Fibroblast of lung (primary cell): Measurements from ENCODE around the gene TMEM151B. TPM values are rescaled to one million over a fixed set of nuclear protein-coding genes. Genes with fewer than 3 reads are reported as not detected.

Source experiments
- DNase-seq, 2 donors: peaks; one replicate each; pipeline versions ENCODE4 v3.0.0 to v3.0.0-alpha.2; 2010; ENCODE audit warnings: low read depth in 2 of 2
- H2AFZ ChIP-seq: 2 replicates; pipeline ENCODE4 v1.5.1; 2012; ENCODE audit warnings: low read length, control low read depth, inconsistent platforms
- H3K27ac ChIP-seq: 2 replicates; pipeline ENCODE4 v1.5.1; 2011; ENCODE audit warnings: low read length, control low read depth; ENCODE audit not compliant: insufficient read depth
- H3K27me3 ChIP-seq: 2 replicates; pipeline ENCODE4 v1.5.1; 2011; ENCODE audit warnings: mild to moderate bottlenecking, low read length; ENCODE audit not compliant: control insufficient read depth, insufficient read depth
- H3K36me3 ChIP-seq: 2 replicates; pipeline ENCODE4 v1.5.1; 2011; ENCODE audit warnings: low read length; ENCODE audit not compliant: control insufficient read depth, insufficient read depth
- H3K4me1 ChIP-seq: 2 replicates; pipeline ENCODE4 v1.5.1; 2011; ENCODE audit warnings: low read length; ENCODE audit not compliant: control insufficient read depth, insufficient read depth; ENCODE audit errors: extremely low read depth
- H3K4me2 ChIP-seq: 2 replicates; pipeline ENCODE4 v1.5.1; 2011; ENCODE audit warnings: low read length, control low read depth; ENCODE audit not compliant: insufficient read depth; ENCODE audit errors: extremely low read depth
- H3K4me3 ChIP-seq, 4 experiments: fragments of 200-600 bp in 1 of 4; sonication (generic) in 1 of 4; replicated peaks in 1 of 4; 2 replicates each; pipeline ENCODE4 v1.5.1; 2011 to 2016; ENCODE audit warnings: low read length in 4 of 4, low read depth in 3 of 4, mild to moderate bottlenecking in 3 of 4, control low read depth in 2 of 4, inconsistent platforms in 1 of 4, mixed read lengths in 1 of 4; ENCODE audit not compliant: insufficient read depth in 1 of 4; ENCODE audit errors: control extremely low read depth in 1 of 4
- H3K79me2 ChIP-seq: 2 replicates; pipeline ENCODE4 v1.5.1; 2012; ENCODE audit warnings: mild to moderate bottlenecking, low read length, inconsistent platforms; ENCODE audit not compliant: control insufficient read depth, insufficient read depth
- H3K9ac ChIP-seq: 2 replicates; pipeline ENCODE4 v1.5.1; 2011; ENCODE audit warnings: mild to moderate bottlenecking, low read length, control low read depth; ENCODE audit not compliant: insufficient read depth
- H3K9me3 ChIP-seq: 2 replicates; pipeline ENCODE4 v1.5.1; 2012; ENCODE audit warnings: low read depth, low read length; ENCODE audit not compliant: control insufficient read depth, insufficient read depth
- H4K20me1 ChIP-seq: 2 replicates; pipeline ENCODE4 v1.5.1; 2011; ENCODE audit warnings: low read length; ENCODE audit not compliant: control insufficient read depth, insufficient read depth; ENCODE audit errors: extremely low read depth
- EZH2 ChIP-seq: IDR thresholded peaks from 2 replicates; pipeline ENCODE4 v1.5.1; 2012; ENCODE audit warnings: low read length, control low read depth, mild to moderate bottlenecking; ENCODE audit errors: missing control alignments
- polyA plus RNA-seq, 2 donors: library from polyadenylated mRNA; depleted of rRNA in 1 of 2; stranded (reverse) in 1 of 2; unstranded in 1 of 2; fragments of >200 nt; gene quantifications; 2 replicates each; pipeline ENCODE4 v1.2.1, GENCODE V29; 2011 to 2012; ENCODE audit warnings: missing spikeins in 1 of 2
- total RNA-seq: library from RNA; depleted of rRNA; stranded (reverse); fragments of >200 nt; gene quantifications from 2 replicates; pipeline ENCODE4 v1.2.1, GENCODE V29; 2014
- TF ChIP-seq, protein P1 (sequence below), 2 donors: IDR thresholded peaks in 1 of 2; conservative IDR thresholded peaks in 1 of 2; 1 replicate in 1 of 2; 2 replicates in 1 of 2; pipeline ENCODE4 v1.5.1; 2011 to 2012; ENCODE audit warnings: low read length in 2 of 2, control low read depth in 1 of 2, inconsistent platforms in 1 of 2, low read depth in 1 of 2, mild to moderate bottlenecking in 1 of 2

Gene TMEM151B
- total and polyA plus RNA-seq, 2 donors (not counting 1 experiment from before 2014, with no cell fraction given) = under 0.01 TPM; not detected in 1

DNA sequence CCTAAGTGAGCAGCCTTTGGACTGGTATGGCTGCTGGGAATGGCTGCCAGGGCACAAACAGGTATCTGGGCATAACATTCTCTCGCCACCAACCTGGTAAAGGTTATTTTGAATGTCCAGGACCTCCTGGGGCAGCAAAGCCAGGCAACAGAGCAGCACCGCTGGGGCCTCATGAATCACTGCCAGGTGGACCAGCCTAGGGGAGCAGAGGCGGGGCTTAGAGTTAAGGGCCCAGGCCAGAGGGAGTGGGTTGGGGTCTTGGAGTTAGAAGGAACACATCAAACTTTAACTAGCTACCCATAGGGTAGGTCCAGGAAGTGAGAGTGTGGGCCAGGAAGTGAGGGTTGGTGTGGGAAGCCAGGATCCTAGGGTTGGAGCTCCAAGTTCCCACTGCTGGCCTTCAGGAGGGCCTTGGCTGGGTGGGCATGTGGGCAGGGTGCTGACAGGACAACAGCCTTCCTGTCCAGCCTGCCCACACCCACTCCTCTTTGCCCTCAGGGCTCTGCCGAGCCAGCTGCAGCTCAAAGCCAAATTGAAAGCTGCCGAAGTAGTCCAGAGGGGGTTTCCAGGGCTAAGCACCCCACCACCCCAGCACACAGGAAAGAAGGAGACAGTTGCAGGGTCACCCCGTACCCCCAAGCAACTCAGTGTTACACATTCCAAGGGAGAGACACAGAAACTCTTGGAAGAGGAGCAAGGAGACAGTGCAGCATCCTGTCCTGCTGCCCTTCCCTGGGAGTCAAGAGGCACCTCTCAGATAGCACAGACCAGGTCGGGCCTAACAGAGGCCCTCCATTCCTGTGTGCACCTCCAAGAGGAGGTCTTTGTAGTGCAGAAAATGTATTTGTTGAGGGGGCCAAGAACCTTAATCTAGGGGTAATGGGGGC is 7.5 kb upstream of the TMEM151B start:
- Histone ChIP-seq H3K4me2 (peak overlapping the region; percentile 0), H3K36me3 (peaks cover 2% of the 10 kb centered on the region), H3K9ac (no peak overlapping the region), H3K9me3 (no peaks in the 10 kb centered on the region), H3K4me3 (peak overlapping the region in 2 of 4 experiments; percentile 3 to 86), H3K27me3 (peaks cover 2% of the 10 kb centered on the region), H2AFZ (no peak overlapping the region), H3K27ac (no peak overlapping the region), H3K4me1 (peaks cover 7% of the 10 kb centered on the region), H3K79me2 (no peaks in the 10 kb centered on the region), H4K20me1 (no peaks in the 10 kb centered on the region)
- DNase-seq = no peak
- no peak for TF ChIP-seq EZH2
- TF ChIP-seq, protein P1, sequence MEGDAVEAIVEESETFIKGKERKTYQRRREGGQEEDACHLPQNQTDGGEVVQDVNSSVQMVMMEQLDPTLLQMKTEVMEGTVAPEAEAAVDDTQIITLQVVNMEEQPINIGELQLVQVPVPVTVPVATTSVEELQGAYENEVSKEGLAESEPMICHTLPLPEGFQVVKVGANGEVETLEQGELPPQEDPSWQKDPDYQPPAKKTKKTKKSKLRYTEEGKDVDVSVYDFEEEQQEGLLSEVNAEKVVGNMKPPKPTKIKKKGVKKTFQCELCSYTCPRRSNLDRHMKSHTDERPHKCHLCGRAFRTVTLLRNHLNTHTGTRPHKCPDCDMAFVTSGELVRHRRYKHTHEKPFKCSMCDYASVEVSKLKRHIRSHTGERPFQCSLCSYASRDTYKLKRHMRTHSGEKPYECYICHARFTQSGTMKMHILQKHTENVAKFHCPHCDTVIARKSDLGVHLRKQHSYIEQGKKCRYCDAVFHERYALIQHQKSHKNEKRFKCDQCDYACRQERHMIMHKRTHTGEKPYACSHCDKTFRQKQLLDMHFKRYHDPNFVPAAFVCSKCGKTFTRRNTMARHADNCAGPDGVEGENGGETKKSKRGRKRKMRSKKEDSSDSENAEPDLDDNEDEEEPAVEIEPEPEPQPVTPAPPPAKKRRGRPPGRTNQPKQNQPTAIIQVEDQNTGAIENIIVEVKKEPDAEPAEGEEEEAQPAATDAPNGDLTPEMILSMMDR (conservative IDR thresholded peaks at IDR 0.05 in 1 of 2, IDR thresholded peaks at IDR 0.05 in 1 of 2; ENCODE audit: low read depth in 1 of 2, low read length in 2 of 2) = no peak

DNA sequence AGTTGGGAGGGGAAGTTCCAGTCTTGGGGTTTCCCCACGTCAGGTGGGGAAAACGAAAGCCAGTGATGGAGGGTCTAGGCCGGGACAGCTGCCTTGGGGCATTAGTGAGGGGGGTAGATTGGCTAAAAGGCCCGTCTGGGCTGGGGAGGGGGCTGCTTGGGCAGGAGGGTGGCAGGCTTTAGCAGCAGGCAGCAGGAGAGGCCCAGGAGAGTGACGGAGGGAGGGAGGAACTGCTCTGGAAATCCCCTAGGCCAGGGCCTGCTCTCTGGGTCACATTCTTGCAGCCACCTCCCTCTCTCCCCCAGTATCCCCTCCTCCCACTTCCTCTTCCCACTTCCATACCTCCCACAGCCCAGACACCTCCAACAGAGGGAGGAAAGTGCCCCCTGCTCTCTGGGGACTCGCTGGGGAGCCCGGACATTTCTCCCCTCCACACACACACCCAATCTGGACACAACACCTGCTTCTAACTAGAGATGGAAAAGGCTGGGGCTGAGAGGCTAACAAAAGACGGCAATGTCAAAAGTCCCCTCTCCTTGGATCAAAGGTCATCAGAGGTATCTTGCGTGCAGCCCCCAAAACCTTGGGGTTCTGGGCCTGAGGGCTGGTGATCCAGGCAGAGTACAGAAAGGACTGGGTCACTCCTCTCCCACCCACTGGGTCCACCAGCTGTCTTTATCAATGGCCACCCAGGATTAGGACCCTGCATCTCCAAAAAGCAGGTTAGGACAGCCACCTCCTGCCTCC is 6.7 kb upstream of the TMEM151B start:
- Histone ChIP-seq H3K9ac (no peak overlapping the region), H3K27me3 (peaks cover 7% of the 10 kb centered on the region), H2AFZ (no peak overlapping the region), H3K36me3 (peaks cover 2% of the 10 kb centered on the region), H3K79me2 (no peaks in the 10 kb centered on the region), H3K4me3 (peak overlapping the region in 2 of 4 experiments; percentile 71 to 86), H3K9me3 (no peaks in the 10 kb centered on the region), H3K4me1 (peaks cover 5% of the 10 kb centered on the region), H3K27ac (no peak overlapping the region), H4K20me1 (no peaks in the 10 kb centered on the region), H3K4me2 (peak overlapping the region; percentile 99)
- peak in 1 of 2 donors; percentile 7 for DNase-seq
- TF ChIP-seq, protein P1 (conservative IDR thresholded peaks at IDR 0.05 in 1 of 2, IDR thresholded peaks at IDR 0.05 in 1 of 2; ENCODE audit: low read depth in 1 of 2, low read length in 2 of 2) = no peak
